Measurements from ENCODE around the gene PRELID3B.
"Not testable (repeated sequence)": the region's sequence is repeated elsewhere in the genome, so short reads cannot be mapped to it uniquely, and the experiment has no call there.

PRELID3B gene

DNA sequence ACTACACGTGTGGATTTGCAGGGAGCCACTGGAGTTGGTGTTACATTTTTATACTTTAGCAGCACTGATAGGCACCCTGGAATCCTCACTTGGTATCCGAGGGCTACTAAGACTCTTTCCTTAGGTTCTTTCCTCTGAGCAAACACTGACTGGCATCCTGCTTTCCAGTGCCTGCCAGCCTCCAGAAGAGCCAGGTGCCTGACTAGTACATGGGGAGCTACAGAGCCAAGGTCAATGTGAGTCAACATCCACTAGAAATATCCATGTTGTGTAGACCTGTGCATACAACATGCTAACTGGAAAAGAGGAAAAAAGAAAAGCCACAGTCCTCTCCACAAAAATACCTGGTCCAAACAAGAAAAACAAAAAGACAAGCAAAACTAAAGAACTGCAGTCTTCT, 17.5 kb downstream of the PRELID3B start:
- no peak for DNase-seq

DNA sequence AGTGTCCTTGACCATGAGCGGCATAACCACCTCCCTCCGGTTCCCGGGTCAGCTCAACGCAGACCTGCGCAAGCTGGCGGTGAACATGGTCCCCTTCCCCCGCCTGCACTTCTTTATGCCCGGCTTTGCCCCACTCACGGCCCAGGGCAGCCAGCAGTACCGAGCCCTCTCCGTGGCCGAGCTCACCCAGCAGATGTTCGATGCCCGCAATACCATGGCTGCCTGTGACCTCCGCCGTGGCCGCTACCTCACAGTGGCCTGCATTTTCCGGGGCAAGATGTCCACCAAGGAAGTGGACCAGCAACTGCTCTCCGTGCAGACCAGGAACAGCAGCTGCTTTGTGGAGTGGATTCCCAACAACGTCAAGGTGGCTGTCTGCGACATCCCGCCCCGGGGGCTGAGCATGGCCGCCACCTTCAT, 18.5 kb downstream of the PRELID3B start:
- DNase-seq = no peak

DNA sequence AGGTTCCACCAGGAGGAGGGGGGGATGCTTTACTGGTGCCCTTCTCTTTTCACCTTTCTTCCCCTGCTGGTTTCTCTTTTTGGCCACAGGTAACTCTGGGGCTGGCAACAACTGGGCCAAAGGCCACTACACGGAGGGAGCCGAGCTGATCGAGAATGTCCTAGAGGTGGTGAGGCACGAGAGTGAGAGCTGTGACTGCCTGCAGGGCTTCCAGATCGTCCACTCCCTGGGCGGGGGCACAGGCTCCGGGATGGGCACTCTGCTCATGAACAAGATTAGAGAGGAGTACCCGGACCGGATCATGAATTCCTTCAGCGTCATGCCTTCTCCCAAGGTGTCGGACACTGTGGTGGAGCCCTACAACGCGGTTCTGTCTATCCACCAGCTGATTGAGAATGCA, 19.0 kb downstream of the PRELID3B start:
- no peak for DNase-seq

DNA sequence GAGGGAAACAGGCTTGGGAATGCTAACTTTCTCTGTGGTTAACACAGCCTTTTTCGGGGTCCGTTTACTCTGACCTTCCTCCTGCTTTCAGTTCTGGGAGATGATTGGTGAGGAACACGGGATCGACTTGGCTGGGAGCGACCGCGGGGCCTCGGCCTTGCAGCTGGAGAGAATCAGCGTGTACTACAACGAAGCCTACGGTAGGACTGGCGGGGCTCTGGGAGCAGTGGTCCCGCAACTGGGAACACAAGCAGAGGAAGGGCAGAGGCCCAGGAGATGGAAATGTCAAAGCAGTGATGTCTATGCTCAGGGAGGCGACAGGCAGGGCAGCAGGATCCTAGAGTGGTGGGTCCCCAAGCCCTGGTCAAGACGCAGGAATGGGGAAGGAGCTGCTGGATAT, 19.8 kb downstream of the PRELID3B start:
- no peak for DNase-seq

DNA sequence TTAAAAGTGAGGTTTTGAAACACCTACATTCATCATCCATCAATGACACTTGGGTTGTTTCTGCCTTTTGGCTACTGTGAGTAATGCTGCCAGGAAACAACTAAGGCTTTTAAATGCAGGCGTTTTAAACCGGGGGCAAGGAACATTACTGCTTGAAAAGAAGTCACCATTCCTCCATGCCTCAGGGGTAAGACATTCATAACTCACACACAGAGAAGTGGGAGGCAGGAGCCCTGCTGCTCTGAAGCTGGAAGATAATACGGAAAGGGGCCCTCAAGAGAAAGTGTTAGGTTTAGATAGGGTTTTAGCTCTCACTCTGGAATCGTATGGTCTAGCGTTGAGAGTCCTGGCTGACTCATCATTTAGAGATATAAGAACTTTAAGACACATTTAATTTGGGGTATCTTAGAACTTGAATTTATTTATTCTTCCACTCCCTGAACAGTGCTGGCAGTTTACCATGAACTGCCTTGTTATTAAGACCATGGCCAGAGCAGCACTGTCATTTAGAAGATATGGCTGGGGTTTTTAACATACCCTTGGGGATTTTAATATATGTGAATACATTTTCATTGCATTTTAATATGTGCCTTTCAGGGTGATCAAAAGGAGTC, 21.5 kb downstream of the PRELID3B start:
- DNase-seq = no peak

DNA sequence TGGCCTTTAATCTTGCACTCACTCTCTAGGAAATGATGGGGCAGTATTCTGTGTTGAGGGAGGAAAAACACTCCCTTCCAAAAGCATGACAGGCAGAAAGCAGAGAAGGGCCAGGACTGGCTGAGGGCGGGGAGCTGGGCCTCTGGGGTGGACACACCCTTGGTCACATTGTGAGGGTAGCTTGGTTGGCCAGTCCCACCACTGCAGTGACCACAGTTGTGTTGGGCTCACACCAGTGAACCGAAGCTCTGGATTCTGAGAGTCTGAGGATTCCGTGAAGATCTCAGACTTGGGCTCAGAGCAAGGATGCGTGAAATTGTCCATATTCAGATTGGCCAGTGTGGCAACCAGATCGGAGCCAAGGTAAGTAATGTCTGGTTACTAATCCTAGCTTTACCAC, 23.4 kb downstream of the PRELID3B start, which contains the start of gene TUBB1:
Gene TUBB1 (plus strand): TSS at position 213 of the 400 bp plus-strand sequence. CDS start 94 bp downstream, at position 307.
- no peak for DNase-seq

DNA sequence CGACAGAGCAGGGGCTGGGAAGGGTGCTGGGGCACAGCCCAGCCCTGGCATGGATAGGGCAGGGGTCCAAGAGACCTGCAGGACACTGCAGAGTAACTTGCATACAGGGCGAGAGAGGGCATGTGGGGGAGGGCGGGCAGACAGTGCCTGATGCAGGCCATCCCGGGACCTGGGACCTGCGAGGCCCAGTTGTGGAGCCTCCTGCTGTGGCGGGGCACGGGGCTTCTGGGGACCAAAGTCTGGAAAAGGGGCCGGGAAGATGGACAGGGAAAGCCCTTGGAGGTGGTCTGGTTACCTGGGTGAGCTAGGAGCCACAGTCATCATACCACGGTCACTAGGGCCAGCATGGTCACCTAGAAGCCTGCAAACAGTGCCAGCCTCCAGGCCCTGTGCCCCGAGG, 23.8 kb downstream of the PRELID3B start:
- DNase-seq = no peak

DNA sequence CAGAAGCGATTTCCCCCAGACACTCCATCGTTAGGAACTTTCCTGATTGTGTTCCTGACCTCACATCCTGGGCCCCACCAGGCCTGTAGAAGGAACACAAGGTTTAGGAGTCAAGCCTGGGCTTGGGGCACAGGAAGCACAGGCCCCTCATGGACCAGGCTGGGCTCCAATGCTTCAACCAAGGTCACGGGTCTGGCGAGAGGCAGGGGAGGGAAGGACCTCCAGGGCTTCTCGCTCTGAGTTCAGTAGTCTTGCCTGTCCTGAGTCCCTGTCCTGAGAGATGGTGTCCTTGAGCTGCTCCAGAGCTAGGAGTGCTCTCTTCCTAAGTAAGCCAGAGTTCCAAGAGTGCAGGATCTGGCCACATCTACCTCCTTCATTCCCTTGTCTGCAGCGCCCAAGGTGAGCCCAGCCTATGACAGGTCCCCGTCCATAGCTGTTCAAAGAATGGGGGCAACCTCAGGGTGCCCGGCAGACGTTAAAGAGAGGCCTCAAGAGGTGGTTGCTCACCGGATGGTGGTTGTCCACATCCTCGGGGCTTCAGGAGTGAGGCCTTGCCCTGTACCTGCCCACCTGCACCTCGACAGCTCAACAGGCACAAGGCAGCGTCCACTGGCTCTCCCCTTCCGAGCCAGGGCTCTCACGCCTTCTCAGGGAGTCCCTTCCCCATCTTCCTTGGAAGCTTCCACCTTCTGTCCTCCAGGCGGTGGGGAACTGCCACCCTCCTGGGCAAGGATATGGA, 24.9 kb downstream of the PRELID3B start:
- DNase-seq = no peak

DNA sequence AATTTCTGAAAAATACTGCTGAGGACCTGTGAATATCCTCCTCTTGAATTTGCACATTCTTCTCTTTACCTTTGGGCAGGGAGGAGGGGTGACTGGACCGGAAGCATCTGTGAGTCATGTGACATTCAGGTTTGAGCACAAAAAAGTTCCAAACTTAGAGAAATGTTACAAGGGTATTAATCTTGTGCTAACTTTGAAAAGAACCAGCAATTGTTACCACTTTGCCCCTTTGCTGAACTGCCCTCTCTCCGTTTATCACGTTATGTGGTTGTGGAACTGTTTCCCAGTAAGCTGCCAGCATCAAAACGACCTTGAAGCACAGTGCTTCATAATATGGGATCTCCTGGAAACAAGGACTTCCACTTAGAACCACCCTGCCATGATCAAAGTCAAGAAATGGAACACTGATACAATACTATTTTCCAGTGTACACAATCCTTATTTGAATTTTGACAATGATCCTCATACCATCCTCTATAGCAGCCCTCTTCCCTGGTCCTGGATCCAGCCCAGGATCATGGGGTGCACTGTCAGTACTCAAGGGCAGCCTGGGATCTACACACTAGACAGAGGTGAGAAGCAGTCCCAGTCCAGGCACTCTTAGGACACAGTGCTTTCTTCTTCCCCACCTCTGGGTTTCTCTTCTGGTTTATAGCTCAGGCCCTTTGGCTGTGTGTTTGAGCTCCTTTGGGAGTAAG, 25.6 kb downstream of the PRELID3B start:
- DNase-seq = no peak

DNA sequence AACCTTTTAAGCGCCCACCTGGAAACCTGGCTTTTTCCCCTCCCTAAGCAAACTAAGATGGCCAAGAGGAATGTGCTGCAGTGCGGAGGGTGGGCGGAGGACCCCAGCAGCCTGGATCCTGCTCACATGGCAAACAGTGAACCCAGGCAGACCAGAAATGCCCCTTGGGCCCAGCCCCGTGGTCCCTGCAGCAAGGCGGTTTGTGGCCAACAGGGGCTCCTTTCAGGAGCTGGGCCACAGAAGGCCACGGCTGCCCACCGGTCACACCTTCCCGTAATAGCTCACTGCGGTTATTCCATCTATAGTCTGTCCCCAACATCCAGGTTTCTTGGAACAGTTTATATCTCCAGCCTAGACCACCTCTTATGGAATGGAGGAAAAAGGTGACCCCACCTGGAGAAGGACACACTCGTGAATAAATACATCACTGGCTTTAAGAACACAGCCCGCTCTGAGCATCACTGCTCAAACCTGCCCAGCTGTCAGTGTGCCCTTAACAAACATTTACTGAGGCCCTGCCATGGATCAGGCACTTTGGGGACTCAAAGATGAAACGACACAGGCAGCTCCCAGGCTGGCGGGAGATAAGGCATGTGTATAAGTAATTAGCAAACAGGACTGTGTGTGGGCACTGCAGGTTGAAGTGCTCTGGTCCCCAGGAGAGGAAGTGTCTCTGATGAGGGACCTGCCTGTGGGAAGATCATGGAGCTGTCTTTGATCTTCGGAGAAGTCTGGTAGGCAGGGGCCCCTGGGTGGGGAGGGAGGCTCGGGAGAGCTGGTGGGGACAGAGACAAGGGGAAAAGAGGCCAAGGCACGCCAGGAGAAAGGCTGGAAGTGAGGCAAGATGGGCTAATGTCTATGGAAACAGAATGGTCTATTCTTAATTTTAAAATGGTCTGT, 26.5 kb downstream of the PRELID3B start:
- no peak for DNase-seq

DNA sequence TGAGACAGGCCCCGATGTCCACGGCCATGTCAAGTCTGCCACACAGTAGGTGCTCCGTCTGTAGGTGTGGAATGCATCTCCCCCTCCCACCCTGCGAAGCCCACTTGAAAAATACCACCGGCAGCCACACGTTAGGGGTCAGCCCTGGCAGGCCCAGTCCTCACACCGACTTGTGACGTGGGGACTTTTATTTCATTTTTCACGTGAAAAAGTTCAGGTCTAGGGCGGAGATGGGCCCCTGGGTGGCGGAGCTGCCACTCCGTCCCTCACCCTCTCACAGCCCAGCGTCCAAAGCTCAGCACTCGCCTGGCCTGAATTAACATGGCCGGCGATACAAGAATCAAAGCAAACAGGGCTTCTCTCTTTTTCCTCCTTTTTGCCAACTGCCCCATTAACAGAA, 27.2 kb downstream of the PRELID3B start:
- no peak for DNase-seq

DNA sequence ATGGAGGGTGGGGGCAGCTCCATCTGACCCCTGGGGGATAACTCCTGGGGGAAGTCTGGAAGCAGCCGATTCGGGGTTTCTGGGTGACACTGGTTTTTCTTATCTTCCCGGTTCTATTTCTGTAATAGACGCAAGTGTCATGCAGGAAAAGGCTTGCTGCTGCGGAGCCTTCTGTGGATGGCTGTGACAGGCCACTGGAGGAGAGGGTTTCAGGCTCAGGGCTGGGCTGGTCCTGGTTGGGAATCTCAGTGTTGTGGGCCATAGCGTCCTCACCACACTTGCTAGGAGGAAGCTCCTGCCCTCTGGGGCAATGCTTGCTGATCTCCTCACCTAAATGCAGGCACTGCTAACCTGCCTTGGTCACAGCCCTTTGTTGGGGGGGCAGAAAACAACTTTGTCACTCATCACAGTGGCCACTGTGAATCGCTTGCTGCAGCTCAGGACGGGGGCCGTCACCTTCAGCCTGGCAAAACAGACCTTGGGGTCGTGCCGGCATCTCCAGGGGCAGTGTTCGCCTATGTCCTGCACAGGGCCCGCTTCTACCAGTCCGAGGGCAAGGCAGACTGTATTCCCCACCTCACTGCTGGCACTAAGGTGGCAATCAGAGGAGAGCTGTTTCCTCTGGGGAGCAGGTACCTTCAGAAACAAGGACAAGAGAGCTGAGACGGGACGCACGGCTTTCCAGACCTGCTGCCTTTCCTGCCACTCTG, 27.8 kb downstream of the PRELID3B start:
- DNase-seq = no peak

DNA sequence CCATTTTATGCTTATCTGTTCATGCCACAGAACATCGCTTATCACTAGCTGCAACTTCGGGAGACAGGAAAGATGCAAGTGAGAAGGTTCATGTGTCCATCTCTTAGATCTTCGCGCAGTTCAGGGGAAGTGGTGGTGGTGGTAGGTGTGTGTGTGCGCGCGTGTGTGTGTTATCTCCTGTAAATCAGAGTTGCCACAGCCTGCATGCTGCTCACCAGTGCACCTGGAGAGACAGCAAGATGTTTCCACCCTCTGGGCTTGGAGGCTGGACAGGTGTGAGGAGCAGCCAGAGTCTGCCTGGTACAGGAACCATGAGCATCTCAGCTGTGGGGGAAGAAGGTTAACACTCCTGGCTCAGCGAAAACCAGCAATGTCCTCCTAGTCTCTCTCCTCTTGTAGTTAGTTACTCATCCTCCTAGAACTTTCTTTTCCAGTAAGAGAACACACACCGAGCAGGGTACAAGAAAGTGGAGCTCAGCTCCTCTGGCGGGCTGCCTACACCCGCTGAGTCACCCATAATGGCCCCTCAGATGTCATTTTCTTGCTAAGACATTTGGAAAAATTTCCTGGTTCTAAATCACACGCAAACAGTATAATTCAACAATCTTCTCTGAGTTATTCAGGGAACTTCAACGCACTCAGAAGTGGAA, 28.5 kb downstream of the PRELID3B start:
- no peak for DNase-seq

DNA sequence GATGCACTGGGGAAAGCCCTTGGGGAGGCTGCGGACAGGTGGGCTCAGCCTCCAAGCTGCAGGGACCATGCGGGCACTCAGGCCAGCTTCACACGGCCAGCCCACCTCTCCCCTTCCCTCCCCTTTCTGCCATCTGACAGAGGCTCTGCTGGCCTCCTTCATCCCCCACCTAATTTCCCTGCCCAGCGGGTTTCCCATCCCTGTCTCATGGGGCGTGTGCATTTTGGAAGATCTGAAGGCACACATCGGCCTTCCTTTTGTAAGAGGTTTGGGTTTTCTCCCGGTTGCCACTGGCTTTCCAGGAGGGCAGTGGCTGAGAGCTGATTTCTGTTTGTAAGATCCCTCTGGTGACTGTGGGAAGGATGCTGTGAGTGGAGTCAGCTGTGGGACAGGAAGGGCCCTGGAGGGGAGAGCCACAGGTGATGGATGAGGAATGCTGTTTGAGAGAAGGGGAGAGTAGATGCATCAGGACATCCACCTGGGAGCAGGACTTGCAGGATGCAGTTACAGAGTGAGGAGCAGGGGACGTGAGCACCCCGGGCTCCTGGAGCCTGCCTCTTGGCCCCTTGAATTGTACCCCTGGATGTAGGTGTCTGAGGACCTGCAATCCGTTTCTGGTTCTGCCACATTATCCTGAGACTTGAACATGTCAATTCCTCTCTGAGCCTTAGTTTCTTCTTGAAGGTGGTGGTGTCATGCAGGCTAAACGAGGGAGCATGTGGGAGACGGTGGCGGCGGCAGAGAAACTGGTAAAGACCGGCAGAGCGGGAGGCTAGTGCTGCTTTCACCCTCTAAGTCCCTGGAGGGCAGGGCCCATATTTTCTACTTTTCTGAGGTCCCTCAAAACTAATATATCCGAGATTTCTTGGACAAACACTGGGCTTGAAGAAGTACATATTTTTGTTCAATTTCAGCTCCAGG, 29.3 kb downstream of the PRELID3B start:
- DNase-seq = no peak

DNA sequence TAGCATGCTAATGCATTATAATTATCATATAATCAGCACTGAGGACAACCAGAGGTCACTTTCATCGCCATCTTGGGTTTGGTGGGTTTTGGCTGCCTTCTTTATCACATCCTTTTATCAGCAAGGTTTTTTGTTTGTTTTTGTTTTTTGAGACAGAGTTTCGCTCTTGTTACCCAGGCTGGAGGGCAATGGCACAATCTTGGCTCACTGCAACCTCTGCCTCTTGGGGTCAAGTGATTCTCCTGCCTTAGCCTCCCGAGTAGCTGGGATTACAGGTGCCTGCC, 30.8 kb downstream of the PRELID3B start:
- not testable (repeated sequence) for DNase-seq

DNA sequence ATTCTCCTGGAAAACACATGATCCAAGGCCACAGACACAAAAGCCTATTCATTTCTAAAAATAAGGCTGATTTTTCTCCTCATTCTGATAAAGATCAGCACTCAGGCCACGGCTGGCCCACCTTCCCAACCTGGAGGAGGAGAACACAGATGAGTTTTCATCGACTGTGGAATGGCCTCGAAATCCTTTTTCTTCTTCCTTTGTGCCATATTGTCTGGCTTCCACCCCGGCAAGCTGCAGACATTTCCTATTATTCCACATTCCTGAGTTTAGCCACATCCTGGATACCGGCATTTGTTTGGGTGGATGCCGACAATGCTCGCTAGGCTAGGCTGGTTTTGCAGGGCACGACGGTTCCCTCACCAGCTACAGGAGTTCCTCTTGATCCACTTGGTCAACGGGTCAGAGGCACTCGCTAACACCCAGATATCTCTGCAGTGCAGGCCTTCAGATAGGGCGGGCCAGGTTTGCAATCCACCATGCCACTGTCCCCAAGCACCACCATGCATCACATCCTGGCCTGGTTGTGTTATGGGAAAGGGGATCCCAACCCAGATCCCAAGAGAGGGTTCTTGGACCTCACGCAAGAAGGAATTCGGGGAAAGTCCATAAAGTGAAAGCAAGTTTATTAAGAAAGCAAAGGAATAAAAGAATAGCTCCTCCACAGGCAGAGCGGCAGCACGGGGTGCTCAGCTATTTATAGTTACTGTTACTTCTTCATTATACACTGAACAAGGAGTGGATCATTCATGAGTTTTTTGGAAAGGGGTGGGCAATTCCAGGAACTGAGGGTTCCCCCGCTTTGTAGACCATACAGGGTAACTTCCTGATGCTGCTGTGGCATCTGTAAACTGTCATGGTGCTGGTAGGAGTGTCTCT, 31.4 kb downstream of the PRELID3B start:
- no peak for DNase-seq

DNA sequence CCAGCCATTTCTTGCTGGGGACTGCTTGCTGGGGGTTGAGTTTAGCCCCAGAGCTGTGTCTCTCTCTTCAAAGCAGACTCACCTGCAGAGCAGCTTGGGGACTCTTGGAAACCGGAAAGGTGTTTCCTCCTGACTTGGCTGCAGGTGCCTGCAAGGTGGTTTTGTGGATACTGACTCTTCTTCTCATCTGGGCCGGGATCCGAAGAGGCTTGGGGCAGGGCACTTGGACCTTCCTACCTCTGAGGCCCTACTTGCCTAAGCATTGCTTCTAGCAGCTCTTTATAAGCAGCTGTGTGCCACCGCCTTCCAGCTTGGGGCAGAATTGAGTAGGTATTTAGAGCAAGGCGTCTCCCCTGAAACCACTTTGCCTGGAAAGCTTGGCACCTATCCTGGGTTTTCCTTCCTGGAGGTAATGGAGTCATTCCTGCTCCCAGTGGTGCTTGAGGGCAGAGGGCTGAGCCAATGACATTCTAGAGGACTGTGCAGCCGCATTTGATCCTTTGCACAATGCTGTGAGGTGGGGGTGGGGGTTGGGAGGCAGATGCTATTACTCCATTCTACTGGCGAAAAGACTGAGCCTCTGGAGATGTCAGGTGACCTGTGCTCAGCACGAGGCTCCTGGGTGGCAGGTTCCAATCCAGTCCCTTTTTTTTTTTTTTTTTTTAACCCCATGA, 32.1 kb downstream of the PRELID3B start:
- peak; percentile 25 for DNase-seq

DNA sequence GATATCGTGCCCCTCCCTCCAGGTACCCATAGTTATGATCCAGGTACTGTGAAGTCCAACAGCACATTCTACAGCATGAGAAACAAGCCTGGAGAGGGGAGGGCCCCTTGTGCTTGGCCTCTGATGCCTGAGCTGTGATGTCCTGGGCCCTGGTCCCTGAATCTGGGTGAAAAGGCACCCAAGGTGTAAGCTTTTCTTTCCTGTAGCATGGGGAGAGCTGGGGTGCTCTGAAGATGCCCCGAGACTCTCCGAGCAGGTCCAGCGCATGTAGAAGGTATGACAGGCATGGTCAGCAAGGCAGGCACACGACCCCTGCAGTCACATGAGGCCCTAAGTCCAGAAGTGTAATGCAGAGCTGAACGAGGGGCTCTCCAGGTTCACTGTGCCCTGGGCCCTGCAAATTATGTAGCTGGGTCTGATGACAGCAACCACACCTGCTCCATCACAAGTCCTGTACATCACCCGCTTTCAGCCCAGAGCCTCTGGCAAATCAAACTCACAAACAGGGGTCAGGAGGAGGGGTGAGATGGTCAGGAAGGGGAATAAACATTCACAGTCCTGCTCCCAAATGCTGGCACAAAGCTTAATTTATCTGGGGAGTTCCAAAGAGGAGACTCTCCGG, 33.8 kb downstream of the PRELID3B start:
- DNase-seq = no peak
